ENCODE data around the gene STOML1. TPM values are rescaled to one million over a fixed set of nuclear protein-coding genes. Genes with fewer than 3 reads are reported as not detected.

The STOML1 gene
- total and polyA plus RNA-seq, 2 donors from 2014 or later = 15.0 to 22.2 TPM

DNA sequence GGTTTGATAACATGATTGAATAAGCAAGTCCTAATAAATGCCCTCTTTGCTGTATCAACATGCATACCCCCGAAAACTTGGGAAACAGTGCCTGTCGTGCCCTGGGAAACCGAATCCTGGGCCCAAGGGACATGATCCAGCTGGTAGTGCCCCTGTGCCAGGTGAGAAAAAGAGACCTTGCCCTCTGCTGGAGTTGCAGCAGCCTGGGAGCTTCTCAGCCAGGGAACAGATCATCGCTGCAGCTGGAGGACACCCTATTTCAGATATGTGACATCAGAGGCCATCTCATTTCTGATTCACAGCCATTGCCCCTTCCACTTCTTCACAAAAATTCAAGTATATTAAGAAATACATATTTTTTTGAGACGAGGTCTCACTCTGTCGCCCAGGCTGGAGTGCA, 32.3 kb downstream of the STOML1 start:
- no peak for FAIRE-seq
- no peaks in the 10 kb centered on the region for H3K36me3 ChIP-seq (ENCODE audit: control insufficient read depth in 2 of 3, insufficient read depth in 3 of 3, low read length in 3 of 3)
- TF ChIP-seq, protein P1, sequence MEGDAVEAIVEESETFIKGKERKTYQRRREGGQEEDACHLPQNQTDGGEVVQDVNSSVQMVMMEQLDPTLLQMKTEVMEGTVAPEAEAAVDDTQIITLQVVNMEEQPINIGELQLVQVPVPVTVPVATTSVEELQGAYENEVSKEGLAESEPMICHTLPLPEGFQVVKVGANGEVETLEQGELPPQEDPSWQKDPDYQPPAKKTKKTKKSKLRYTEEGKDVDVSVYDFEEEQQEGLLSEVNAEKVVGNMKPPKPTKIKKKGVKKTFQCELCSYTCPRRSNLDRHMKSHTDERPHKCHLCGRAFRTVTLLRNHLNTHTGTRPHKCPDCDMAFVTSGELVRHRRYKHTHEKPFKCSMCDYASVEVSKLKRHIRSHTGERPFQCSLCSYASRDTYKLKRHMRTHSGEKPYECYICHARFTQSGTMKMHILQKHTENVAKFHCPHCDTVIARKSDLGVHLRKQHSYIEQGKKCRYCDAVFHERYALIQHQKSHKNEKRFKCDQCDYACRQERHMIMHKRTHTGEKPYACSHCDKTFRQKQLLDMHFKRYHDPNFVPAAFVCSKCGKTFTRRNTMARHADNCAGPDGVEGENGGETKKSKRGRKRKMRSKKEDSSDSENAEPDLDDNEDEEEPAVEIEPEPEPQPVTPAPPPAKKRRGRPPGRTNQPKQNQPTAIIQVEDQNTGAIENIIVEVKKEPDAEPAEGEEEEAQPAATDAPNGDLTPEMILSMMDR (IDR thresholded peaks at IDR 0.05; ENCODE audit: borderline replicate concordance, extremely low read depth, insufficient read depth) = no peak
- no peak overlapping the region for H3K4me3 ChIP-seq (ENCODE audit: low read length in 3 of 3)
- peak in 2 of 5 donors; percentile 20 to 29 for DNase-seq
- no peaks in the 10 kb centered on the region for H3K9me3 ChIP-seq (ENCODE audit: control insufficient read depth in 2 of 3, insufficient read depth in 1 of 3, low read length in 3 of 3)
- H3K27ac ChIP-seq (ENCODE audit: low read depth in 2 of 2, low read length in 2 of 2) = no peak overlapping the region
- H3K9ac ChIP-seq (ENCODE audit: low read length in 3 of 3) = no peak overlapping the region
- H3K4me1 ChIP-seq (ENCODE audit: control insufficient read depth in 2 of 3, insufficient read depth in 2 of 3, low read depth in 1 of 3, low read length in 3 of 3) = peaks cover 0 to under 1% (median under 1%) of the 10 kb centered on the region in 3 donors
- intact Hi-C loops (cut with DNase I) = no loop called here
- H3K27me3 ChIP-seq (ENCODE audit: control insufficient read depth, insufficient read depth, low read length) = no peaks in the 10 kb centered on the region

DNA sequence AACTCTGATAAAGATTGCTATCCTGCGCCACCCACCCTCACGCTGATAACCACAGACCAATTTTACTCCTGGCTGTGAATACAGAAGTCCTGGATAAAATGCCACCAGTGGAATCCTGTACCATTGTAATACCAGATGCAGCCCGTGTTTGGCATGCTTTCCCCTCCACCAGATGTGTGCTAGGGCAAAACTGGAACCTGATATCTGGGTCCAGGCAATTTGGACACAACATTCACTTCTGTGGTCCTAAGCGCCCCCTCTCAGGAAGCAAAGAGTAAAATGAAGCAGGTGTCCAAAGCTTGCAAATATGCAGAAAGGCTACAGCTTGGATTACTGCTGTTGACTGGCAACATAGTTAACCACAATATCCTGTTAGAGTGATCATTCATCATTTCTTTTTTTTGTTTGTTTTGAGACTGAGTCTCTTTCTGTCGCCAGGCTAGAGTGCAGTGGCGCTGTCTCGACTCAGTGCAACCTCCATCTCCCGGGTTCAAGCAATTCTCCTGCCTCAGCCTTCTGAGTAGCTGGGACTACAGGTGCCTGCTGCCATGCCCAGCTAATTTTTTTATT, 33.0 kb downstream of the STOML1 start:
- DNase-seq = peak in 2 of 5 donors; percentile 10 to 31

DNA sequence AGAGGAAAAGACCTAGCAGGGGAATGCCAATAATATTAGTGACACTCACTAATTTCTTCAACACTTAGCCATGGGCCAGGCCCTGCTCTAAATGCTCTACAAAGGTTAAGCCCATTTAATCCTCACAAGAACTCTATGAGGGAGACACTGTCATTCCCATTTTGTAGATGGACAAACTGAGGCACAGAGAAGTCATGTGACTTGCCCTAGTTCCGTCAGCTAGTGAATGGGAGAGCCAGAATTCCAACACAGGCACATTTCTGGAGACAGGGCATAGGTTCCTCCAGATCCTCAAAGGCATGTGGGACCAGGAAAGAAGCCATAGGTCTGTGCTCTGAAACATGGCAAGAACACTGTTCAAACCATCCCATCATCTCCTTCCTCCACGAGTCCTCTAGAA, 34.3 kb downstream of the STOML1 start:
- Histone ChIP-seq H3K9ac (ENCODE audit: low read length in 3 of 3) (no peak overlapping the region), H3K27ac (ENCODE audit: low read depth in 2 of 2, low read length in 2 of 2) (no peak overlapping the region), H3K36me3 (ENCODE audit: control insufficient read depth in 2 of 3, insufficient read depth in 3 of 3, low read length in 3 of 3) (no peaks in the 10 kb centered on the region), H3K4me3 (ENCODE audit: low read length in 3 of 3) (no peak overlapping the region), H3K4me1 (ENCODE audit: control insufficient read depth in 2 of 3, insufficient read depth in 2 of 3, low read depth in 1 of 3, low read length in 3 of 3) (peaks cover 0 to 2% (median 0%) of the 10 kb centered on the region in 3 donors), H3K9me3 (ENCODE audit: control insufficient read depth in 2 of 3, insufficient read depth in 1 of 3, low read length in 3 of 3) (no peaks in the 10 kb centered on the region), H3K27me3 (ENCODE audit: control insufficient read depth, insufficient read depth, low read length) (no peaks in the 10 kb centered on the region)
- intact Hi-C loops (cut with DNase I) = no loop called here
- no peak for FAIRE-seq
- DNase-seq = peak in 1 of 5 donors; percentile 7
- TF ChIP-seq, protein P1 (IDR thresholded peaks at IDR 0.05; ENCODE audit: borderline replicate concordance, extremely low read depth, insufficient read depth) = no peak

More for the DNA sequence above, 33.0 kb downstream of the STOML1 start:
- TF ChIP-seq, protein P1 (IDR thresholded peaks at IDR 0.05; ENCODE audit: borderline replicate concordance, extremely low read depth, insufficient read depth) = no peak
- H3K36me3 ChIP-seq (ENCODE audit: control insufficient read depth in 2 of 3, insufficient read depth in 3 of 3, low read length in 3 of 3) = no peaks in the 10 kb centered on the region
- no peak overlapping the region for H3K27ac ChIP-seq (ENCODE audit: low read depth in 2 of 2, low read length in 2 of 2)
- no peak overlapping the region for H3K9ac ChIP-seq (ENCODE audit: low read length in 3 of 3)
- H3K4me1 ChIP-seq (ENCODE audit: control insufficient read depth in 2 of 3, insufficient read depth in 2 of 3, low read depth in 1 of 3, low read length in 3 of 3) = no peaks in the 10 kb centered on the region
- H3K27me3 ChIP-seq (ENCODE audit: control insufficient read depth, insufficient read depth, low read length) = no peaks in the 10 kb centered on the region
- no peak overlapping the region for H3K4me3 ChIP-seq (ENCODE audit: low read length in 3 of 3)
- no peaks in the 10 kb centered on the region for H3K9me3 ChIP-seq (ENCODE audit: control insufficient read depth in 2 of 3, insufficient read depth in 1 of 3, low read length in 3 of 3)
- intact Hi-C loops (cut with DNase I) = no loop called here
- FAIRE-seq = no peak

DNA sequence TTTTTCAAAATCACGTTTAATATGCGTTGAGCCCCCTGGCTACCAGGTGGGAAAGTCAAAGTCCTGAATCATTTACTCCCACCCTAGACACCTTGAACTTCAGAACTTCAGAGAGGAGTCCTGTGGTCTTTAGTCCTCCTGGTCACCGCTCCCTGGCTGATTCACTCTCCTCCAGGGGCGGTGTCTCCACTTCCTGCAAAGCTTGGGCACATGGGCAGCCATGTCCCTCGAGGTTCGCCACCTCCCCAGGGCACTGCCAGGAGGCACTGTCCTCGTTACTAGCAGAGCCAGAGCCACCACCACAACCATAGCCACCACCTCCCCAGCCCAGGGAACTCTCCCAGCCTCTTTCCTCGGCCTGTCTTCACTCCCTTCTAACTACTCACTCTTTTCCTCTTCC, 34.8 kb downstream of the STOML1 start:
- intact Hi-C loops (cut with DNase I) = no loop called here
- no peak for FAIRE-seq
- DNase-seq = peak in 2 of 5 donors; percentile 18 to 63

More for the DNA sequence above, 34.8 kb downstream of the STOML1 start:
- TF ChIP-seq, protein P1 (IDR thresholded peaks at IDR 0.05; ENCODE audit: borderline replicate concordance, extremely low read depth, insufficient read depth) = no peak
- Histone ChIP-seq H3K9me3 (ENCODE audit: control insufficient read depth in 2 of 3, insufficient read depth in 1 of 3, low read length in 3 of 3) (no peaks in the 10 kb centered on the region), H3K36me3 (ENCODE audit: control insufficient read depth in 2 of 3, insufficient read depth in 3 of 3, low read length in 3 of 3) (no peaks in the 10 kb centered on the region), H3K4me3 (ENCODE audit: low read length in 3 of 3) (no peak overlapping the region), H3K27me3 (ENCODE audit: control insufficient read depth, insufficient read depth, low read length) (no peaks in the 10 kb centered on the region), H3K4me1 (ENCODE audit: control insufficient read depth in 2 of 3, insufficient read depth in 2 of 3, low read depth in 1 of 3, low read length in 3 of 3) (peaks cover 0 to 2% (median 0%) of the 10 kb centered on the region in 3 donors), H3K9ac (ENCODE audit: low read length in 3 of 3) (no peak overlapping the region), H3K27ac (ENCODE audit: low read depth in 2 of 2, low read length in 2 of 2) (no peak overlapping the region)

Measured in kidney (tissue), 14 donors.